Activated CD4-positive, alpha-beta T cell treated with anti-CD3 and anti-CD28 coated beads for 36 hours (primary cell): ENCODE results near the gene RRP1B. TPM values are rescaled to one million over a fixed set of nuclear protein-coding genes. Genes with fewer than 3 reads are reported as not detected.
"Not testable (repeated sequence)": the region's sequence is repeated elsewhere in the genome, so short reads cannot be mapped to it uniquely, and the experiment has no call there.

ENCODE experiments used
- ATAC-seq: fragments of 200-7000 bp; cut with Tn5 transposase; one replicate; pipeline ENCODE4 v1.10.0; 2021; ENCODE audit warnings: mild to moderate bottlenecking, moderate library complexity
- CTCF ChIA-PET: fragments of 350-600 bp; sonication (Branson Sonifier 250); formaldehyde crosslinking; loops from one replicate; lab custom pipeline; 2021; ENCODE audit warnings: antibody characterized with exemption; lab: Charles Lee
- POLR2A ChIA-PET: fragments of 350-600 bp; sonication (Branson Sonifier 250); formaldehyde crosslinking; loops from one replicate; lab custom pipeline; 2021; ENCODE audit warnings: antibody characterized with exemption, inconsistent platforms; lab: Charles Lee
- DNase-seq: peaks from one replicate; pipeline ENCODE4 v3.0.0-alpha.2; 2020
- H3K27ac Mint-ChIP-seq: one replicate; pipeline ENCODE4 v1.8.0; 2021; ENCODE audit warnings: mixed read lengths
- H3K27me3 Mint-ChIP-seq: one replicate; pipeline ENCODE4 v1.8.0; 2021; ENCODE audit warnings: mixed read lengths
- H3K36me3 Mint-ChIP-seq: one replicate; pipeline ENCODE4 v1.8.0; 2021; ENCODE audit warnings: low read depth, mixed read lengths
- H3K4me1 Mint-ChIP-seq: one replicate; pipeline ENCODE4 v1.8.0; 2021; ENCODE audit warnings: mixed read lengths
- H3K4me3 Mint-ChIP-seq: one replicate; pipeline ENCODE4 v1.8.0; 2021; ENCODE audit warnings: mild to moderate bottlenecking, moderate library complexity, mixed read lengths
- H3K9me3 Mint-ChIP-seq: one replicate; pipeline ENCODE4 v1.8.0; 2021; ENCODE audit warnings: low read depth, mixed read lengths
- intact Hi-C, 2 experiments: fragments of 100-400 bp; cut with DNase I in 1 of 2; cut with micrococcal nuclease in 1 of 2; formaldehyde crosslinking; loops; one replicate each; pipeline versions ENCODE4 v1.14.2 to v1.15.1; 2022 to 2024; cut with DNase I, micrococcal nuclease
- total RNA-seq, 2 experiments: library from RNA; stranded (reverse); gene quantifications; one replicate each; pipeline ENCODE4 v1.2.3, GENCODE V29; 2021

RRP1B gene, protein sequence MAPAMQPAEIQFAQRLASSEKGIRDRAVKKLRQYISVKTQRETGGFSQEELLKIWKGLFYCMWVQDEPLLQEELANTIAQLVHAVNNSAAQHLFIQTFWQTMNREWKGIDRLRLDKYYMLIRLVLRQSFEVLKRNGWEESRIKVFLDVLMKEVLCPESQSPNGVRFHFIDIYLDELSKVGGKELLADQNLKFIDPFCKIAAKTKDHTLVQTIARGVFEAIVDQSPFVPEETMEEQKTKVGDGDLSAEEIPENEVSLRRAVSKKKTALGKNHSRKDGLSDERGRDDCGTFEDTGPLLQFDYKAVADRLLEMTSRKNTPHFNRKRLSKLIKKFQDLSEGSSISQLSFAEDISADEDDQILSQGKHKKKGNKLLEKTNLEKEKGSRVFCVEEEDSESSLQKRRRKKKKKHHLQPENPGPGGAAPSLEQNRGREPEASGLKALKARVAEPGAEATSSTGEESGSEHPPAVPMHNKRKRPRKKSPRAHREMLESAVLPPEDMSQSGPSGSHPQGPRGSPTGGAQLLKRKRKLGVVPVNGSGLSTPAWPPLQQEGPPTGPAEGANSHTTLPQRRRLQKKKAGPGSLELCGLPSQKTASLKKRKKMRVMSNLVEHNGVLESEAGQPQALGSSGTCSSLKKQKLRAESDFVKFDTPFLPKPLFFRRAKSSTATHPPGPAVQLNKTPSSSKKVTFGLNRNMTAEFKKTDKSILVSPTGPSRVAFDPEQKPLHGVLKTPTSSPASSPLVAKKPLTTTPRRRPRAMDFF
- 10 to 100 TPM; 64.0 to 66.7 TPM for total RNA-seq

DNA sequence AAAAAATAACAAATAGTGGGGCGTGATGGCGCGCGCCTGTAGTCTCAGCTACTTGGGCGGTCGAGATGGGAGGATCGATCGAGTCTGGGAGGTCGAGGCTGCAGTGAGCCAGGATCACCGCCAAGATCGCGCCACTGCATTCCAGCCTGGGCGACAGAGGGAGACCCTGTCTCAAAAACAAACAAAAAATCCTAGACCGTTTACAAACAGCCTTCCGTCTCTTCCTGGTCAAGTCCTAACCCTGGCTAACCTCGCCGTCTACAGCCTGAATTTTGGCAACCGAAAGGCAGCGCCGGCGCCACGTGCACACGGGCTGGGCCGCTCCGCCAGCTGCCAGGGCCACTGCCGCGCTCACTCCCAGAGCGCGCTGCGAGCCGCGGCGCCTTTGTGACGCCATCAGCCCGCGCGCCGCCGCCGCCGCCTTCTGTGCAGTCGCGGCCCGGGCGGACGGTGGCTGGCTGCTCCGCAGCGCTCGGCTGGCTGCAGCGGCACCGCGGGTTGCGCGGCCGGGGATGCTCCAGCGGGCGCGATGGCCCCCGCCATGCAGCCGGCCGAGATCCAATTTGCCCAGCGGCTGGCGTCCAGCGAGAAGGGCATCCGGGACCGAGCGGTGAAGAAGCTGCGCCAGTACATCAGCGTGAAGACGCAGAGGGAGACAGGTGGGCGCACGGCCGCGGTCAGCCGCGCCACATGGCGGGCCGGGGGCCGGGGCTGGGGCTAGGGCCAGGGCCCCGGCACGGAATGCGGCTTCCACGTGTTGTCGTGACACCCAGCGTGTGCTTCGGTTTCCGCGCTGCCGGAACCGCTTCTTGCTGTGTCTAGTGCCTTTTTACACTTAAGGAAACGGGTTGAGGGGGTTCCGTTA lies at the start of gene RRP1B, which contains the start of gene HSF2BP:
Gene RRP1B, plus strand, starts transcription at position 425 of the 865 bp plus-strand sequence. Its CDS starts 105 bp downstream, at position 530.
Gene HSF2BP, minus strand, starts transcription at position 353 of the 865 bp plus-strand sequence. CDS start 1,392 bp downstream, outside the sequence.
- ChIA-PET POLR2A (no interaction called here), CTCF (no interaction called here)
- Mint-ChIP-seq H3K36me3 (peaks cover 38% of the 10 kb centered on the region), H3K4me3 (peak within 1 kb of the TSS; percentile 94), H3K27me3 (no peaks in the 10 kb centered on the region), H3K4me1 (peaks cover 43% of the 10 kb centered on the region), H3K9me3 (no peaks in the 10 kb centered on the region), H3K27ac (peak within 1 kb of the TSS; percentile 93)
- intact Hi-C loops: loop anchor here (1.0 to 10.0 kb wide), 10 partner anchors 60 to 780 kb away; partner anchors contain the start of genes PKNOX1 (in 2 of the 2), AGPAT3 (in 1 of the 2), CSTB (in 1 of the 2) and NDUFV3 (in 1 of the 2)
- DNase-seq (peak; percentile 89), ATAC-seq (peak; percentile 89)

DNA sequence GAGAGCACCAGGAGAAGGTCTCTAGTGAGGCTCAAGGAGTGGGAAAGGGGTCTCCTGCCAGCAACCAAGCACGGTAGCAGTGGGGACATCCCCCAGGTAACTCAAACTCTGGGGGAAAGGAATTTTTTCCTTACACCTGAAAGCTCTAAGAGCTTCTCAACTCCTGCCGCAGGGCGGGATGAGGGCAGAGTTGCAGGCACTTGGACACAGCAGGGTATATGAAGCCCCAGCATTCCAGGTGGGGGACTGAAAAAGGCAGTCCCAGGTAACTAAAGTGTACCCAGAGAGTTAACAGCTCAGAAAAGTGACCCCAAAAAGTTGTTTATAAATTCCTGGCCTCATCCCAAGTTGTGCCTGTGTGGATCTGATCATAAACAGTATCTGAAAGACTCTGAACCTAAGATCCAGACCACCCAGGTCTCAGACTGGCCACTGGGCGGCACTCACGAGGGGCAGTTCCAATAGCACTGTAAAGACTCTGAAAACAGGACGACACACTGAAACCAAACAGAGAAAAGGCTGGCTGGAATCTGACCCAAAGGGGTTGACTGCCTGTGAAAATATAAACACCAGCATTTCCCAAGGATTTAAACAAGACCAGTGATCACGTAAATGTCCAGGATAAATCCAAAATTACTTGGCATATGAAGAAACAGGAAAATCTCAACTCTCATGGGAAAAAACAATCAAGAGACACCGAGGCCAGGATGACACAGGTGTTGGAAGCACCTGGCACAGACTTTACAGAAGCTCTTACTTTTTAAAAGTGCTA lies 47.6 kb upstream of the RRP1B start:
- H3K4me1 Mint-ChIP-seq: peaks cover 4% of the 10 kb centered on the region
- no peaks in the 10 kb centered on the region for H3K36me3 Mint-ChIP-seq
- POLR2A ChIA-PET: no interaction called here
- no peak overlapping the region for H3K4me3 Mint-ChIP-seq
- CTCF ChIA-PET: interaction anchor here (0.5 kb wide), 2 partner anchors 40 to 698 kb away, joined by 3 to 4 read pairs; no protein-coding TSS in a partner anchor
- H3K27me3 Mint-ChIP-seq: no peaks in the 10 kb centered on the region
- ATAC-seq (no peak), DNase-seq (peak; percentile 47)
- no peak overlapping the region for H3K27ac Mint-ChIP-seq
- intact Hi-C loops: loop anchor here in 1 of 2 experiments (5.0 kb wide), 1 partner anchor 36 kb away; no protein-coding TSS in a partner anchor
- no peaks in the 10 kb centered on the region for H3K9me3 Mint-ChIP-seq

GRCh38 chr21:43613755-43614638 lies 45.4 kb upstream of the RRP1B start:
- Mint-ChIP-seq H3K36me3 (no peaks in the 10 kb centered on the region), H3K4me1 (peaks cover 4% of the 10 kb centered on the region), H3K27ac (no peak overlapping the region), H3K4me3 (no peak overlapping the region), H3K27me3 (no peaks in the 10 kb centered on the region), H3K9me3 (no peaks in the 10 kb centered on the region)
- intact Hi-C loops: loop anchor here in 1 of 2 experiments (5.0 kb wide), 1 partner anchor 33 kb away; no protein-coding TSS in a partner anchor
- DNase-seq (no peak), ATAC-seq (peak; percentile 39)
- ChIA-PET POLR2A (no interaction called here), CTCF (interaction anchor here (0.6 to 1.3 kb wide), 2 partner anchors 13 kb away, joined by 3 to 4 read pairs; no protein-coding TSS in a partner anchor)

DNA sequence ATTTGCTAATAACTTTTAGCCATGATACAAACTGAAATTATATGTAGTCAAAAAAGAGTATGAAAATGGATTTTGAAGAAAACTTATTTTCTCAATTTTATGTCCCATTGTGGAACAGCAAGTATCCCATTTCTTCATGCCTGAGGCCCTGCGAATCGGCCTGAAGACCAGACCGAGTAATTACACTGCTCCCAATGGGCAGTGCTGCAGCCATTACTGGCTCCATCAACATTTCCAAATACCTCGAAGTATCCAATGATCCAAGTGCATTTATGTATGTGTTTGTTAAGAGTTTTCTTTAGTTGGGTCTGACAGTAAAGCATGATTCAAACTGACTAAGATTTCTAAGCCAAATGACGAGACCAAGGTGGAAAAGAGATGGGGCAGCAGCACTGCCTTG lies 44.5 kb upstream of the RRP1B start:
- no peaks in the 10 kb centered on the region for H3K27me3 Mint-ChIP-seq

DNA sequence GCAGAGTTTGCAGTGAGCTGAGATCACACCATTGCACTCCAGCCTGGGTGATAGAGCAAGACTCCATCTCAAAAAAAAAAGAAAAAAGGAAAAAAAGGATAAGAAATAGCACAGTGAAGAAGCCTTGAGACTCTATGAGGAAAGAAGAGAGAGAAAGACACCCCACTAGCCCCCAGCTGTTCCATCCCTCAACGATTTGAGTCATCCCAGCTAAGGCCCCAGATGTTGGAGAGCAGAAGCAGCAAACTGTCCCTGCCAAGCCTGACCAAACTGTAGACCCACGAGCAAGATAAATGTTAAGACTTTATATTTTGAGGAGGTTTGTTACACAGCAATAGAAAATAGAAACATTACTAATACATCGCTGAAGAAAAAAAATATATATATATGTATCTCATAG lies 42.5 kb upstream of the RRP1B start:
- CTCF ChIA-PET, H3K27me3 Mint-ChIP-seq, H3K4me3 Mint-ChIP-seq, ATAC-seq, H3K27ac Mint-ChIP-seq, intact Hi-C loops, H3K9me3 Mint-ChIP-seq, H3K4me1 Mint-ChIP-seq, DNase-seq, H3K36me3 Mint-ChIP-seq, POLR2A ChIA-PET: not testable (repeated sequence)

More for the DNA sequence above, 44.5 kb upstream of the RRP1B start:
- H3K36me3 Mint-ChIP-seq: peaks cover 3% of the 10 kb centered on the region
- intact Hi-C loops: loop anchor here in 1 of 2 experiments (5.0 kb wide), 1 partner anchor 32 kb away; no protein-coding TSS in a partner anchor
- H3K4me3 Mint-ChIP-seq: no peak overlapping the region
- ChIA-PET POLR2A (no interaction called here), CTCF (interaction anchor here (0.6 kb wide), 1 partner anchor 12 kb away, joined by 4 read pairs; no protein-coding TSS in a partner anchor)
- no peak for ATAC-seq
- peaks cover 1% of the 10 kb centered on the region for H3K9me3 Mint-ChIP-seq
- peaks cover 4% of the 10 kb centered on the region for H3K4me1 Mint-ChIP-seq
- no peak overlapping the region for H3K27ac Mint-ChIP-seq
- DNase-seq: no peak

DNA sequence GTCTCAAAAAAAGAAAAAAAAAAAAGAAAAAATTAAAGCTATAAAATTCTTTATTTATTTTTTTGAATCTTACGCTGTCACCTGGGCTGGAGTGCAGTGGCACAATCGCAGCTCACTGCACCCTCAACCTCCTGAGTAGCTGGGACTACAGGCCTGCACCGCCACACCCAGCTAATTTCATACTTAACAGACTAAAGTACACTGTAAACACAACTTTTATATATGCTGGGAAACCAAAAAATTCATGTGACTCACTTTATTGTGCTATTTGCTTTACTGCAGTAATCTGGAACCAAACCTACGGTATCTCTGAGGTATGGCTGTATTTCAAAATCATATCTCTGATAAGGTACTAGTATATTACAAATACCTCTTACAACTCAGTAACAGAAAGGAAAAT lies 40.4 kb upstream of the RRP1B start:
- peaks cover 10% of the 10 kb centered on the region for H3K9me3 Mint-ChIP-seq
- H3K27ac Mint-ChIP-seq: no peak overlapping the region
- ChIA-PET CTCF (no interaction called here), POLR2A (no interaction called here)
- H3K4me3 Mint-ChIP-seq: no peak overlapping the region
- H3K36me3 Mint-ChIP-seq: peaks cover 9% of the 10 kb centered on the region
- ATAC-seq (no peak), DNase-seq (no peak)
- intact Hi-C loops: no loop called here
- no peaks in the 10 kb centered on the region for H3K27me3 Mint-ChIP-seq
- H3K4me1 Mint-ChIP-seq: peaks cover 1% of the 10 kb centered on the region

GRCh38 chr21:43619344-43619743 lies 40.0 kb upstream of the RRP1B start:
- DNase-seq (no peak), ATAC-seq (no peak)
- Mint-ChIP-seq H3K36me3 (peaks cover 9% of the 10 kb centered on the region), H3K27me3 (no peaks in the 10 kb centered on the region), H3K4me3 (no peak overlapping the region), H3K9me3 (peaks cover 10% of the 10 kb centered on the region), H3K27ac (no peak overlapping the region), H3K4me1 (no peaks in the 10 kb centered on the region)
- intact Hi-C loops: no loop called here
- CTCF ChIA-PET: no interaction called here
- POLR2A ChIA-PET: no interaction called here

DNA sequence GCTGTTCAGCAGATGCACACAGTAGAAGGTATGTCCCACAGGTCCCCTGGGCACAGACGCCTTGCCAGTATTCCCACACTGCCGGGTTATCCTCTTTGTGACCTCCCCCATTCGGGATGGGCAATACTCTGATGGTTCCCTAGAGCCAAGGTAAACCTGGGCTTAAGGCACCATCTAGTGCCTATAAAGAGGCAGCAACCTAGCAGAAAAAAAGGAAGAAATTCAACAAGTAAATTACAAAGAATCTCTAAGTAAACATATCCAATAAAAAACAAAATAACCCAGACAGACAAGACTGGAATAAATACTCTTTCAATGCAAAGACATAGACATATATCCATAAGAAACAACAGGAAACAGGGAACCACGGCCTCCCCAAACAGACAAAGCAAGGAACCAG lies 39.5 kb upstream of the RRP1B start:
- ATAC-seq: no peak
- Mint-ChIP-seq H3K4me1 (no peaks in the 10 kb centered on the region), H3K27ac (no peak overlapping the region), H3K4me3 (no peak overlapping the region), H3K27me3 (no peaks in the 10 kb centered on the region), H3K9me3 (peaks cover 10% of the 10 kb centered on the region), H3K36me3 (peaks cover 9% of the 10 kb centered on the region)
- DNase-seq: no peak
- CTCF ChIA-PET: interaction anchor here (0.7 kb wide), 1 partner anchor 23 kb away, joined by 3 read pairs; no protein-coding TSS in a partner anchor
- POLR2A ChIA-PET: no interaction called here
- intact Hi-C loops: no loop called here

GRCh38 chr21:43622796-43623195 lies 36.6 kb upstream of the RRP1B start:
- DNase-seq (no peak), ATAC-seq (no peak)
- no peak overlapping the region for H3K4me3 Mint-ChIP-seq
- H3K27ac Mint-ChIP-seq: no peak overlapping the region
- intact Hi-C loops: no loop called here
- no peaks in the 10 kb centered on the region for H3K4me1 Mint-ChIP-seq
- H3K27me3 Mint-ChIP-seq: no peaks in the 10 kb centered on the region
- ChIA-PET POLR2A (no interaction called here), CTCF (no interaction called here)
- peaks cover 10% of the 10 kb centered on the region for H3K9me3 Mint-ChIP-seq
- peaks cover 9% of the 10 kb centered on the region for H3K36me3 Mint-ChIP-seq
